ENCODE results near the gene TMEM59L.
A peak's percentile ranks its signal among the peaks of the same experiment; 100 is the strongest.

Gene TMEM59L

GRCh38 chr19:18649371-18650020 lies 36.8 kb downstream of the TMEM59L start:
- TF ChIP-seq CTCF (IDR thresholded peaks at IDR 0.05; ENCODE audit: control extremely low read depth, extremely low read depth, low read depth, missing control alignments): no peak
- CTCF ChIA-PET: interaction anchor here (1.6 to 1.7 kb wide), 2 partner anchors 10 to 60 kb away, joined by 4 to 7 read pairs; partner anchors contain the start of gene REX1BD
- POLR2A ChIA-PET: no interaction called here
- DNase-seq (ENCODE audit: extremely low spot score): peak; percentile 53

GRCh38 chr19:18650021-18650390 lies 37.3 kb downstream of the TMEM59L start:
- ChIA-PET POLR2A (no interaction called here), CTCF (no interaction called here)
- no peak for DNase-seq (ENCODE audit: extremely low spot score)
- no peak for TF ChIP-seq CTCF (IDR thresholded peaks at IDR 0.05; ENCODE audit: control extremely low read depth, extremely low read depth, low read depth, missing control alignments)

- TF ChIP-seq CTCF (IDR thresholded peaks at IDR 0.05; ENCODE audit: control extremely low read depth, extremely low read depth, low read depth, missing control alignments): no peak
- DNase-seq (ENCODE audit: extremely low spot score): no peak
- ChIA-PET POLR2A (no interaction called here), CTCF (no interaction called here)
Measured at GRCh38 chr19:18650468-18651041, 37.9 kb downstream of the TMEM59L start.

- CTCF ChIA-PET: no interaction called here
- TF ChIP-seq CTCF (IDR thresholded peaks at IDR 0.05; ENCODE audit: control extremely low read depth, extremely low read depth, low read depth, missing control alignments): no peak
- POLR2A ChIA-PET: no interaction called here
- DNase-seq (ENCODE audit: extremely low spot score): no peak
Measured at GRCh38 chr19:18651300-18651699, 38.6 kb downstream of the TMEM59L start.

- CTCF ChIA-PET: interaction anchor here (0.8 kb wide), 1 partner anchor 425 kb away, joined by 3 read pairs; no protein-coding TSS in a partner anchor
- POLR2A ChIA-PET: no interaction called here
- no peak for TF ChIP-seq CTCF (IDR thresholded peaks at IDR 0.05; ENCODE audit: control extremely low read depth, extremely low read depth, low read depth, missing control alignments)
- no peak for DNase-seq (ENCODE audit: extremely low spot score)
Measured at GRCh38 chr19:18651733-18652132, 39.1 kb downstream of the TMEM59L start.

- ChIA-PET POLR2A (no interaction called here), CTCF (no interaction called here)
- TF ChIP-seq CTCF (IDR thresholded peaks at IDR 0.05; ENCODE audit: control extremely low read depth, extremely low read depth, low read depth, missing control alignments): no peak
- no peak for DNase-seq (ENCODE audit: extremely low spot score)
Measured at GRCh38 chr19:18653853-18654252, 41.2 kb downstream of the TMEM59L start.
